Liver (tissue), 9 donors: Measurements from ENCODE around the gene SEMA5A. TPM values are rescaled to one million over a fixed set of nuclear protein-coding genes. Genes with fewer than 3 reads are reported as not detected.

Experiments used
- DNase-seq: peaks from one replicate; pipeline ENCODE4 v3.0.0-alpha.2; 2017; ENCODE audit warnings: low spot score
- H3K27ac ChIP-seq, 2 donors: one replicate each; pipeline ENCODE4 v1.7.0; 2013; ENCODE audit warnings: inconsistent platforms in 2 of 2, low read length in 2 of 2, control low read depth in 1 of 2, low read depth in 1 of 2, mild to moderate bottlenecking in 1 of 2
- H3K27me3 ChIP-seq, 4 donors: one replicate each; pipeline versions ENCODE4 v1.6.1 to v1.7.0; 2013; ENCODE audit warnings: low read length in 3 of 4, inconsistent platforms in 1 of 4, mild to moderate bottlenecking in 1 of 4, moderate library complexity in 1 of 4; ENCODE audit not compliant: control insufficient read depth in 4 of 4, insufficient read depth in 4 of 4
- H3K36me3 ChIP-seq, 4 donors: one replicate each; pipeline versions ENCODE4 v1.6.1 to v1.7.0; 2013; ENCODE audit warnings: low read length in 3 of 4, mild to moderate bottlenecking in 3 of 4, low read depth in 1 of 4, moderate library complexity in 1 of 4; ENCODE audit not compliant: control insufficient read depth in 4 of 4, insufficient read depth in 3 of 4
- H3K4me1 ChIP-seq, 4 donors: one replicate each; pipeline versions ENCODE4 v1.6.1 to v1.7.0; 2013; ENCODE audit warnings: low read length in 3 of 4, mild to moderate bottlenecking in 3 of 4, moderate library complexity in 1 of 4; ENCODE audit not compliant: control insufficient read depth in 4 of 4, insufficient read depth in 4 of 4
- H3K4me3 ChIP-seq, 3 donors: one replicate each; pipeline versions ENCODE4 v1.6.1 to v1.7.0; 2013; ENCODE audit warnings: low read length in 3 of 3, control low read depth in 1 of 3, low read depth in 1 of 3, mild to moderate bottlenecking in 1 of 3
- H3K9ac ChIP-seq, 2 donors: one replicate each; pipeline ENCODE4 v1.7.0; 2013; ENCODE audit warnings: low read length in 2 of 2, mild to moderate bottlenecking in 2 of 2, moderate library complexity in 2 of 2, control low read depth in 1 of 2, low read depth in 1 of 2
- H3K9me3 ChIP-seq, 4 donors: one replicate each; pipeline versions ENCODE4 v1.6.1 to v1.7.0; 2013; ENCODE audit warnings: low read length in 3 of 4; ENCODE audit not compliant: control insufficient read depth in 4 of 4
- EGR1 ChIP-seq, 2 donors: IDR thresholded peaks; 2 replicates each; pipeline ENCODE4 v1.6.1; 2016 to 2018; ENCODE audit warnings: antibody characterized with exemption in 2 of 2, low read depth in 2 of 2
- FOXA1 ChIP-seq: IDR thresholded peaks from 2 replicates; pipeline ENCODE4 v1.6.1; 2016; ENCODE audit warnings: antibody characterized with exemption
- HNF4A ChIP-seq, 2 donors: conservative IDR thresholded peaks; 2 replicates each; pipeline ENCODE4 v1.6.1; 2016; ENCODE audit warnings: antibody characterized with exemption in 2 of 2, mild to moderate bottlenecking in 2 of 2
- JUND ChIP-seq, 2 donors: IDR thresholded peaks; 2 replicates each; pipeline ENCODE4 v1.6.1; 2016; ENCODE audit warnings: antibody characterized with exemption in 2 of 2
- NR2F2 ChIP-seq: IDR thresholded peaks from 2 replicates; pipeline ENCODE4 v1.6.1; 2016; ENCODE audit warnings: antibody characterized with exemption
- RAD21 ChIP-seq, 2 donors: IDR thresholded peaks; 2 replicates each; pipeline ENCODE4 v1.6.1; 2016; ENCODE audit warnings: antibody characterized with exemption in 2 of 2, mild to moderate bottlenecking in 2 of 2
- REST ChIP-seq: IDR thresholded peaks from 2 replicates; pipeline ENCODE4 v1.6.1; 2016; ENCODE audit warnings: antibody characterized with exemption, mild to moderate bottlenecking
- RXRA ChIP-seq, 2 donors: IDR thresholded peaks; 2 replicates each; pipeline ENCODE4 v1.6.1; 2017 to 2018; ENCODE audit warnings: antibody characterized with exemption in 2 of 2, mild to moderate bottlenecking in 1 of 2
- SP1 ChIP-seq: IDR thresholded peaks from 2 replicates; pipeline ENCODE4 v1.6.1; 2018; ENCODE audit warnings: antibody characterized with exemption, mild to moderate bottlenecking
- YY1 ChIP-seq: IDR thresholded peaks from 2 replicates; pipeline ENCODE4 v1.6.1; 2016; ENCODE audit warnings: antibody characterized with exemption, mild to moderate bottlenecking
- WGBS: extraction: QIAGEN DNeasy Blood & Tissue Kit; methylation state at CpG from one replicate; pipeline ENCODE4 v1.1.7; 2013; 5-methylcytosine and 5-hydroxymethylcytosine counted together
- polyA plus RNA-seq, 2 donors: library from polyadenylated mRNA; stranded (reverse) in 1 of 2; unstranded in 1 of 2; fragments of 200-250 nt in 1 of 2; fragments of >200 nt in 1 of 2; fragmentation: Nextera tagmentation in 1 of 2; extraction: Ambion mirVana in 1 of 2; gene quantifications; one replicate each; pipeline versions ENCODE4 v1.2.1 to v1.2.3, GENCODE V29; 2013 to 2015
- total RNA-seq, 2 donors: library from RNA; depleted of rRNA; stranded (reverse); fragments of >200 nt; gene quantifications; one replicate each; pipeline ENCODE4 v1.2.3, GENCODE V29; 2014
- TF ChIP-seq, protein P1 (sequence below): IDR thresholded peaks from 2 replicates; pipeline ENCODE4 v1.6.1; 2016; ENCODE audit warnings: antibody characterized with exemption
- donor health status: healthy.
- donor health status: healthy.
- donor health status: healthy.
- donor health status: healthy.
- donor health status: healthy.

The SEMA5A gene
- total and polyA plus RNA-seq, 4 donors: 1.1 to 5.8 (median 3.2) TPM

GRCh38 chr5:9335269-9335668, 210.6 kb downstream of the SEMA5A start:
- no peak overlapping the region for H3K4me3 ChIP-seq
- H3K4me1 ChIP-seq: no peaks in the 10 kb centered on the region
- no peaks in the 10 kb centered on the region for H3K27me3 ChIP-seq
- H3K36me3 ChIP-seq: peaks cover 0 to 7% (median 2%) of the 10 kb centered on the region in 4 donors
- no peak for DNase-seq
- H3K9ac ChIP-seq: no peak overlapping the region
- WGBS: 91% methylated on average over 2 of the region's 2 CpGs
- no peaks in the 10 kb centered on the region for H3K9me3 ChIP-seq
- H3K27ac ChIP-seq: no peak overlapping the region
- TF ChIP-seq REST (no peak), HNF4A (conservative IDR thresholded peaks at IDR 0.05) (no peak), YY1 (no peak), EGR1 (IDR thresholded peaks at IDR 0.05; ENCODE audit: low read depth in 2 of 2) (no peak), SP1 (no peak)

DNA sequence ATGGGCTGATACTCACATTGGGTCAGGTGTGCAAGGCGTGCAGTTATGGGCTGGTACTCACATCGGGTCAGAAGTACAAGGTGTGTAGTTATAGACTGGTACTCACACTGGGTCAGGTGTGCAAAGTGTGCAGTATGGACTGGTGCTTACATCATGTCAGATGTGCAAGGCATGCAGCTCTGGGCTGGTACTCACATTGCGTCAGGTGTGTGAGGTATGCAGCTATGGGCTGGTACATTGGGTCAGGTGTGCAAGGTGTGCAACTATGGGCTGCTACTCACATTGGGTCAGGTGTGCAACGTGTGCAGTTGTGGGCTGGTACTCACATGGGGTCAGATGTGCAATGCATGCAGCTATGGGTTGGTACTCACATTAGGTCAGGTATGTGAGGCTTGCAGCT, 213.8 kb downstream of the SEMA5A start:
- Histone ChIP-seq H3K27me3 (no peaks in the 10 kb centered on the region), H3K4me1 (no peaks in the 10 kb centered on the region), H3K9me3 (no peaks in the 10 kb centered on the region), H3K36me3 (peaks cover 0 to 7% (median 2%) of the 10 kb centered on the region in 4 donors), H3K4me3 (no peak overlapping the region), H3K27ac (no peak overlapping the region), H3K9ac (no peak overlapping the region)
- WGBS: 90% methylated on average over 4 of the region's 4 CpGs
- no peak for DNase-seq
- TF ChIP-seq EGR1 (IDR thresholded peaks at IDR 0.05; ENCODE audit: low read depth in 2 of 2) (no peak), JUND (IDR thresholded peaks at IDR 0.05) (no peak), RXRA (IDR thresholded peaks at IDR 0.05) (no peak), FOXA1 (no peak), REST (no peak), RAD21 (IDR thresholded peaks at IDR 0.05) (no peak), SP1 (no peak), NR2F2 (no peak)
- TF ChIP-seq, protein P1, sequence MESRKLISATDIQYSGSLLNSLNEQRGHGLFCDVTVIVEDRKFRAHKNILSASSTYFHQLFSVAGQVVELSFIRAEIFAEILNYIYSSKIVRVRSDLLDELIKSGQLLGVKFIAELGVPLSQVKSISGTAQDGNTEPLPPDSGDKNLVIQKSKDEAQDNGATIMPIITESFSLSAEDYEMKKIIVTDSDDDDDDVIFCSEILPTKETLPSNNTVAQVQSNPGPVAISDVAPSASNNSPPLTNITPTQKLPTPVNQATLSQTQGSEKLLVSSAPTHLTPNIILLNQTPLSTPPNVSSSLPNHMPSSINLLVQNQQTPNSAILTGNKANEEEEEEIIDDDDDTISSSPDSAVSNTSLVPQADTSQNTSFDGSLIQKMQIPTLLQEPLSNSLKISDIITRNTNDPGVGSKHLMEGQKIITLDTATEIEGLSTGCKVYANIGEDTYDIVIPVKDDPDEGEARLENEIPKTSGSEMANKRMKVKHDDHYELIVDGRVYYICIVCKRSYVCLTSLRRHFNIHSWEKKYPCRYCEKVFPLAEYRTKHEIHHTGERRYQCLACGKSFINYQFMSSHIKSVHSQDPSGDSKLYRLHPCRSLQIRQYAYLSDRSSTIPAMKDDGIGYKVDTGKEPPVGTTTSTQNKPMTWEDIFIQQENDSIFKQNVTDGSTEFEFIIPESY: no peak
